ENCODE data around the gene SPEF1.
A peak's percentile ranks its signal among the peaks of the same experiment; 100 is the strongest.
"Not testable (repeated sequence)": the region's sequence is repeated elsewhere in the genome, so short reads cannot be mapped to it uniquely, and the experiment has no call there.

The SPEF1 gene

GRCh38 chr20:3808544-3808943 lies 27.3 kb upstream of the SPEF1 start:
- no peak for DNase-seq

DNA sequence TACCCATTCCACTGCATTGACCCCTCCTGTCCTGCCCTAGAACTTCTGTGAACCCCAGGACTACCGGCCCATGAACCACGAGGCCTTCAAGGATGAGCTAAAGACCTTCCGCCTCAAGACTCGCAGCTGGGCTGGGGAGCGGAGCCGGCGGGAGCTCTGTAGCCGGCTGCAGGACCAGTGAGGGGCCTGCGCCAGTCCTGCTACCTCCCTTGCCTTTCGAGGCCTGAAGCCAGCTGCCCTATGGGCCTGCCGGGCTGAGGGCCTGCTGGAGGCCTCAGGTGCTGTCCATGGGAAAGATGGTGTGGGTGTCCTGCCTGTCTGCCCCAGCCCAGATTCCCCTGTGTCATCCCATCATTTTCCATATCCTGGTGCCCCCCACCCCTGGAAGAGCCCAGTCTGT lies 23.5 kb upstream of the SPEF1 start:
- no peak for DNase-seq

- no peak for DNase-seq
Measured at GRCh38 chr20:3804254-3804751, 23.1 kb upstream of the SPEF1 start.

- no peak for DNase-seq
Measured at GRCh38 chr20:3803854-3804253, 22.6 kb upstream of the SPEF1 start.

- no peak for DNase-seq
Measured at GRCh38 chr20:3803289-3803688, 22.0 kb upstream of the SPEF1 start.

DNA sequence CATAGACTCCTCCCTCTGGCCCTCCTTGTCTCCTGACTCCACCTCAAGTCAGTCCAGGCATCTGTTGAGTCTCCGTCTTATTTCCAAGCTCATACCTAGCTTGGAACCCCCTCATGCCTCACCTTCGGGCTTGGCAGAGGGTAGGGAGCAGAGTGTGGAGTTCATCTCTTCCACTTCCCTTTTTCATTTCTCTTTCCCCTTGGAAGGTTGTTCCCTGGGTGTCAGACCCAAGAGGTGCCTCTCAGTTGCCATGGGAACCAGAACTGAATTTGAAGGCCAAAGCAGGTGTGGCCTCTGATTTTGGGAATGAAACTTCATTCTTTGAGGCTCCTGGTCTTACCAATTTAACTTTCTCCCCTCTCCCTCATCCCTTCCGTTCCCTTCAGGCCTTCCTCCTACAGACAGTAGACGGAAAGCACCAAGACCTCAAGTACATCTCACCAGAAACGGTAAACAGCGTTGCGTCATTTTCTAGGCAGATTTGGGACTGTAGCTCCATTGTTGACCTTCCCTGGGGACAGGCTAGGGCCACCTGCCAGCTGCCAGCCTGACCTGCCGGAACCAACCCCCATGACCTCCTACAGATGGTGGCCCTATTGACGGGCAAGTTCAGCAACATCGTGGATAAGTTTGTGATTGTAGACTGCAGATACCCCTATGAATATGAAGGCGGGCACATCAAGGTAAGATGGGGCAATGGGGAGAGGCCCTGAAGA lies 21.4 kb upstream of the SPEF1 start:
- DNase-seq = no peak

DNA sequence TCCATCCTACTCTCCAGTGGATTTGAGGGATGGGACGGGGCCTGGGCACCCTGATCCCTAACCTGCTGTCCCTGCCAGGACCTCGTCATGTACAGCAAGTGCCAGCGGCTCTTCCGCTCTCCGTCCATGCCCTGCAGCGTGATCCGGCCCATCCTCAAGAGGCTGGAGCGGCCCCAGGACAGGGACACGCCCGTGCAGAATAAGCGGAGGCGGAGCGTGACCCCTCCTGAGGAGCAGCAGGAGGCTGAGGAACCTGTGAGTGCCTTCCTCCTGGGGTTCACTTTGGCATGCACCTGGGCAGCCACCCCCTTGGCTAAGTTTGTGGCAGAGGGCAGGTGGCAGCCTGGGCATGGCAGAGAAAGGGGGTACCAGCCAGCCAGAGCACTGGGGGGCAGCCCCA lies 20.6 kb upstream of the SPEF1 start:
- no peak for DNase-seq

DNA sequence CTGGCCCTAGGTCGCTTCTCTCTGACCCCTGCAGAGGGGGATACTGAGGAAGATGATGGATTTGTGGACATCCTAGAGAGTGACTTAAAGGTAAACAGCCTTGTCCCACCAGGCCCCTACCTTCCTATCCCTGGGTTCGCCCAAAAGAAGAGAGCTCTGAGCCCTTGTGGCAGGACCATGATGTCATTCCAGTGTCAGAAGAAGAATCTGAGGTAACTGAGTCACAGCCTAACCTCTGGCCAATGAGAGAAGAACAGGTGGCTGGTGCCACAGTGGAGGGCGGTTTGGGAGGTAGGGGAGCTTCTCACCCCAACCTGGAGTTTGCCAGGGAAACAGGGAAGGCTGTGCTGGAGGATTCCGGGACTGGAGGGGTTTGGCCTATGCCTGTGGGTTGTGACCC lies 20.1 kb upstream of the SPEF1 start:
- no peak for DNase-seq

DNA sequence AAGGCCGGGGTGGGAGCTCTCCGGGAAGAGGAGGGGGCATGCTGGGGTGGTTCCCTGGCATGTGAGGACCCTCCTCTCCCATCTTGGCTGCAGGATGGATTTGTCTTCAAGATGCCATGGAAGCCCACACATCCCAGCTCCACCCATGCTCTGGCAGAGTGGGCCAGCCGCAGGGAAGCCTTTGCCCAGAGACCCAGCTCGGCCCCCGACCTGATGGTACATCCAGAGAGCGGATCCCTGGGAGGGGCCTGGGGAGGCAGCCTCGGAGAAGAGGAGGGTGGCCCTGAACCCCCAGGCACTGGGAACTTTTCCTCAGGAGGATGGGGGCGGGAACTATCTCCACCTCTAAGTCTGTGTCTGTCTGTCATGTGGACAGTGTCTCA lies 19.6 kb upstream of the SPEF1 start:
- DNase-seq = no peak

GRCh38 chr20:3800256-3800877 lies 19.1 kb upstream of the SPEF1 start:
- DNase-seq = no peak

DNA sequence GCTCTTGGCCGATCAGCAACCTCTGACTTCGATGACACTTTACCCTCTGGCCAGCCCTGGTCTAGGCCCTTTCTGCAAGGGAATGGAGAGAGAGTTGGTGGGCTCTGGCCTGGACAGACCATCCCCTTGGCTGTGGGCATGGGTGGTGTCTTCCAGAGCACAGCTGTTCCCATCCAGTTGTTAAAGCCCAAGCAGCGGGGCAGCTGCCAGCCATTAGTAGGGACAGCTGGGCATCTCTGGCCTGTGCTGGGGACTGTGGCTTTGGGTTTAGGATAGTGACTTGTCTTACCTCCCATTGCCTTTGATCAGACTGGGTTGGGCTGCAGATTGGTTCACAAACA lies 17.6 kb upstream of the SPEF1 start:
- DNase-seq = no peak

GRCh38 chr20:3798373-3798768 lies 17.1 kb upstream of the SPEF1 start:
- DNase-seq = no peak

DNA sequence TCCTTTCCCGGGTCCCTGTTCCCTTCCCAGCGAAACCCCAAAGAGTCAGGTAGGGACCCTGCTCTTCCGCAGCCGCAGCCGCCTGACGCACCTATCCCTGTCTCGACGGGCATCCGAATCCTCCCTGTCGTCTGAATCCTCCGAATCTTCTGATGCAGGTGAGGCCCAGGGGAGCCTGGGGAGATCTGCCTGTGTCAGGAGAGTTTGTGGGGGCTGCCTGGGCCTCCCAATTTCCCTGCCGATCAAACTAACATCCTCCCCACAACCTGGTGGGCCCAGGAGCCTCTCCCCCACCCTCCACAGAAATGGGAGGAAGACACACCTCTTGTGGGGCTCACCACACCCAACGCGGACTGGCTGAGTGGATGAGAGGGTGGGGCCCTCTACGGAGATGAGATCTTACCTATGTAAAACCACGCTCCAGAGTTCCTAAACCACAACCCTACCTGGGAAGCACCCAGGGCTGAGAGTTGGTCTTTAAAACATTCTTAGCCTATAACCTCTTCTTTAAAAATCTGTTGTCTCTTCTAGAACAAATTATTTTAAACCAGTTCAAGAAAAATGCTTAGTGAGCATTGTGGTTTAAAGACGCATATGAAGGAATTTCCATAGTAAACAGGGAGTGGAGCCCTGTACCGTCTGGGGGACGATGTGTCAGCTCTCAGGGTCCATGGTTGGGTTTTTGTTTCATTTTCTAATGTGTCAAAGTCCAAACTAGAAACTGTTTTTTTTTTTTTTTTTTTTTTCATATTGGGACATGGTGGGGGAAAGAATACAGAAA lies 16.5 kb upstream of the SPEF1 start:
- no peak for DNase-seq

GRCh38 chr20:3797226-3797545 lies 15.9 kb upstream of the SPEF1 start:
- DNase-seq = no peak

- no peak for DNase-seq
Measured at GRCh38 chr20:3796477-3797225, 15.4 kb upstream of the SPEF1 start.

DNA sequence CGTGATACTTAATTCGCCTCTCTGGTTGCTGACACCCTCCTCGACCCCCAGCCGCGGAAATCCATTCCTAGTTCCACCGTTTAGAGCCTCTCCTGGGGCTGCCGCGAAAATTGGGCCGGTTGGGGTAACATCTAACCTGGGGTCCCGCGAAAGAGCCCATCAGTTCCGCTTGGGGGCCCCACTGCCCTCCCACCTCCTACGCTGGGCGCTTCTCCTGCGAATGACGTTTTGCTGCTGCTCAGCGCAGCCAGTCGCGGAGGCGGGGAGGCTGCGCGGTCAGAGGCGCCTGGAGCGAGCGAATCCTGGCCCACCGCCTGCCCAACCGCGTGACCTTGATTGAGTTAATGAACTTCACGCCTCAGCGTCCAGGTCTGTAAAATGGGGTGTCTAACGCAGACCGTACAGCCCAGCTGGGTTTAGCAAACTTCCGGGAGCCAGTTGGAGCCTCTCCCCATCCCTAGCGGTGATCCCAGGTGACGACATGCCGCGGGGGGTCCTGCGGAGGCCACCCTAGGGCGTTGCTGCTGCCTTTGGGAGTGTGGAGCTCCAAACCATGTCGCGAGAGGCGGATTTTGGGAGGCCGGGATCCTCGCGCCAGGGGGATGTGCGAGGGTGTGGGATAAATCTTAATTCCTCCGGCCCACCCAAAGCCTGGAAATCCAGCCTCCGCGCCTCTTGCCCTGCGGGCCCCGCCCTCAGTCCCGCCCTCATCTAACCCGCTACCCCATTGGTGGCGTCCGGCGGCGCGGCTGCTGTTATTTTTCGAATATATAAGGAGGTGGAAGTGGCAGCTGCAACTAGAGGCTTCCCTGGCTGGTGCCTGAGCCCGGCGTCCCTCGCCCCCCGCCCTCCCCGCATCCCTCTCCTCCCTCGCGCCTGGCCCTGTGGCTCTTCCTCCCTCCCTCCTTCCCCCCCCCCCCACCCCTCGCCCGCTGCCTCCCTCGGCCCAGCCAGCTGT lies 14.5 kb upstream of the SPEF1 start, which contains the start of gene CDC25B:
CDC25B (plus strand) TSS at position 800 of the 958 bp plus-strand sequence. CDS start 222 bp downstream, outside the sequence.
- DNase-seq = peak; percentile 86 to 87

DNA sequence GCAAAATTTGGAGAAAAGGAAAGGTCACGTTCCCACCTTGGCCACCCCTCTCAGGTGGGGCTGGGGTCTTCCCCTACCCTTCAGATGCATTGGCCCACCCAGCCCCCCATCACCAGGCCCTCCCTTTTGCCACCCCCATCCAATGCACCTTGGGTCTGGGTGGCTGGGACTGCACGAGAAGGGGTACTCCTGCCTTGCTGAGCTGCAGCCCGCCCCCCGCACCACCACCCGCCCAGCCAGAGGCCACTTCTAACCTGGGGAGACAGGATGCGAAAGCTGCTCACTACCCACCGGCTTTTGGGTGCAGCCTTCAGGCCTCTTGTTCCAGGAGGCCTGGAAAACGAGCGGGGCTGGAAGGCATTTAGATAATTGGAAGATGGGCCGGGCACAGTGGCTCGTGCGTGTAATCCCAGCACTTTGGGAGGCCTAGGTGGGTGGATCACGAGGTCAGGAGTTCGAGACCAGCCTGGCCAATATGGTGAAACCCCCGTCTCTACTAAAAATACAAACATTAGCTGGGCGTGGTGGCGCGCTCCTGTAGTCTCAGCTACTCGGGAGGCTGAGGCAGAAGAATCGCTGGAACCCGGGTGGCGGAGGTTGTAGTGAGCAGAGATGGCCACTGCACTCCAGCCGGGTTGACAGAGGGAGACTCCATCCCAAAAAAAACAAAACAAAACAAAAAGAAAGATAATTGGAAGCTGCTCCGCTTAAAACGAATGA lies 13.6 kb upstream of the SPEF1 start:
- DNase-seq = no peak

DNA sequence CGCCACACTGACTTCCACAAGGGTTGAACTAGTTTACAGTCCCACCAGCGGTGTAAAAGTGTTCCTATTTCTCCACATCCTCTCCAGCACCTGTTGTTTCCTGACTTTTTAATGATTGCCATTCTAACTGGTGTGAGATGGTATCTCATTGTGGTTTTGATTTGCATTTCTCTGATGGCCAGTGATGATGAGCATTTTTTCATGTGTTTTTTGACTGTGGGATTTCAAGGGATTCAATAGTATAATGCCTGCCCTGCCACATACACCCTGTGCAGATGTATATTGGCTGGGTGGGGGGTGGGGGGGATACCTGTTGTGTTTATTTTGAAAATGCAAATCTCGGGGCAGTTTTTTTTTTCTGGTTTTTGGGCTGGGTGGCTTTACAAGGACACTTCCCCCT lies 12.9 kb upstream of the SPEF1 start:
- not testable (repeated sequence) for DNase-seq

DNA sequence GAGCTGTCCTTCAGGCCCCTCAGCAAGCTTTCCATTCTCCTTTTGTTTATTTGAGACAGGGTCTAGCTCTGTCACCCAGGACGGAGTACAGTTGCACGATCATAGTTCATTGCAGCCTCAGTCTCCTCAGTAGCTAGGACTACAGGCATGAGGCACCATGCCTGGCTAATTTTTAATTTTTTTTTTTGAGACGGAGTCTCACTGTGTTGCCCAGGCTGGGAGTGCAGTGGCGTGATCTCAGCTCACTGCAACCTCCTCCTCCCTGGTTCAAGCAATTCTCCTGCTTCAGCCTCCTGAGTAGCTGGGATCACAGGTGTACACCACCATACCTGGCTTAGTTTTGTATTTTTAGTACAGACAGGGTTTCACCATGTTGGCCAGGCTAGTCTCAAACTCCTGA lies 8.0 kb upstream of the SPEF1 start:
- not testable (repeated sequence) for DNase-seq

- DNase-seq = no peak
Measured at GRCh38 chr20:3788685-3789155, 7.5 kb upstream of the SPEF1 start.

- DNase-seq = no peak
Measured at GRCh38 chr20:3787324-3788014, 6.2 kb upstream of the SPEF1 start.

All from activated CD4-positive, alpha-beta T cell treated with anti-CD3 and anti-CD28 coated beads, Interleukin-2, amount 50 U/mL, for 4 hours (primary cell).